ENCODE measurements around the gene KNDC1. TPM values are rescaled to one million over a fixed set of nuclear protein-coding genes. Genes with fewer than 3 reads are reported as not detected.
"Not testable (repeated sequence)": the region's sequence is repeated elsewhere in the genome, so short reads cannot be mapped to it uniquely, and the experiment has no call there.

KNDC1 gene
- total RNA-seq, 1 donor from 2014 or later = not detected

DNA sequence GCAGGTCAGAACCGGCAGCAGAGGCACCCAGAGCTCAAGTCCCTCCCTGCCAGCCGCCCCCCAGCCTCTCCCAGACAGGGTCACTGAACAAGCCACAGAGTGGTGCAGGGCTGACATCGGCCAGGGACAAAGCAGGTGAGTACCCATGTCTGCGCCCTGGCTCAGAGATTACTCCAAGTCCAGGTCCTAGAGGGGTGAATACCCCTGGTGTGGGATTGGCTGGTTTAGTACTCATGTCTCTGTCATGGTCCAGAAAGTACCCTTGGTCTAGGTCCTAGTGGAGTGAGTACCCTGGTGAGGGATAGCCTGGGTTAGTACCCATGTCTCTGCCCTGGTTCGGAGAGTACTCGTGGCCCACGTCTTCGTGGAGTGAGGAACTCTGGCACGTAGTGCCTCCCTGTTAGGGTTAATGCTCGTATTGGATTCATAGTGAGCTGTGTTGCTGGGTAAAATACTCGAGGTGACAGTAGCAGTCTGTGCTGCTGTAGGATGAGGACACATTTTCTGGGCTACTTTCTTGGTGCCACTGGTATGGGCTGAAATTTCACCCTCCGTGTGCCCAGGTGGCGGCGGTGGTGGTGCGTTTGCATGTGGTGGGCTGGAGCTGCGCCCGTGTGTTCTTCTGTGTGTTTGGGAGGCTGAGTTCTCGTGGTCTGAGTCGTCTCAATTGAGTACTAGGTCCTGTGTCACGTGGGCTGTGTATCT is 25.5 kb upstream of the KNDC1 start:
- intact Hi-C loops (cut with DNase I) = no loop called here
- DNase-seq (ENCODE audit: missing footprints) (no peak), ATAC-seq (no peak)

DNA sequence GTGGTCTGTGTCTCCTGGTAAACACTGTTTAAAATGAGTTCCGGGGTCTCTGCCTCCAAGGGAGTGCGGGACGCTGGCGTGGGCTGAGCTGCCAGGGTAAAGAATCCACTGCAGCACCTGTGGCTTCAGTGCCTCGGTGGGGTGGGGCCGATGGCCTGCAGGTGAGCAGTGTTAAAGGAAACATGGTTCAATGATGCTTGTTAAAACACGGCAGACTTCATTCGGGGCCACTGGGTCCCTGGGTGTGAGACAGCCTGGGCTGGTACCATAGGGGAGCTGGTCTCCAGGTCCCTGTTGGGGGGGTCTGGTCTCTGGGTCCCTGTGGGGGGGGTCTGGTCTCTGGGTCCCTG is 24.9 kb upstream of the KNDC1 start:
- intact Hi-C loops (cut with DNase I) = no loop called here
- ATAC-seq (no peak), DNase-seq (ENCODE audit: missing footprints) (no peak)

DNA sequence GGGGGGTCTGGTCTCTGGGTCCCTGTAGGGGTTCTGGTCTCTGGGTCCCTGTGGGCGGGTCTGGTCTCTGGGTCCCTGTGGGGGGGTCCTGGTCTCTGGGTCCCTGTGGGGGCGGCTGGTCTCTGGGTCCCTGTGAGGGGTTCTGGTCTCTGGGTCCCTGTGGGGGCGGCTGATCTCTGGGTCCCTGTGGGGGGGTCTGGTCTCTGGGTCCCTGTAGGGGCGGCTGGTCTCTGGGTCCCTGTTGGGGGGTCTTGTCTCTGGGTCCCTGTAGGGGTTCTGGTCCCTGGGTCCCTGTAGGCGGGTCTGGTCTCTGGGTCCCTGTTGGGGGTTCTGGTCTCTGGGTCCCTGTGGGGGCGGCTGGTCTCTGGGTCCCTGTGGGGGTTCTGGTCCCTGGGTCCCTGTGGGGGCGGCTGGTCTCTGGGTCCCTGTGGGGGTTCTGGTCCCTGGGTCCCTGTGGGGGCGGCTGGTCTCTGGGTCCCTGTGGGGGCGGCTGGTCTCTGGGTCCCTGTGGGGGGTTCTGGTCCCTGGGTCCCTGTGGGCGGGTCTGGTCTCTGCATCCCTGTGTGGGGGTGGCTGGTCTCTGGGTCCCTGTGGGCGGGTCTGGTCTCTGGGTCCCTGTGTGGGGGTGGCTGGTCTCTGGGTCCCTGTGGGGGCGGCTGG is 22.4 kb upstream of the KNDC1 start:
- intact Hi-C loops (cut with DNase I); DNase-seq (ENCODE audit: missing footprints); ATAC-seq: not testable (repeated sequence)

DNA sequence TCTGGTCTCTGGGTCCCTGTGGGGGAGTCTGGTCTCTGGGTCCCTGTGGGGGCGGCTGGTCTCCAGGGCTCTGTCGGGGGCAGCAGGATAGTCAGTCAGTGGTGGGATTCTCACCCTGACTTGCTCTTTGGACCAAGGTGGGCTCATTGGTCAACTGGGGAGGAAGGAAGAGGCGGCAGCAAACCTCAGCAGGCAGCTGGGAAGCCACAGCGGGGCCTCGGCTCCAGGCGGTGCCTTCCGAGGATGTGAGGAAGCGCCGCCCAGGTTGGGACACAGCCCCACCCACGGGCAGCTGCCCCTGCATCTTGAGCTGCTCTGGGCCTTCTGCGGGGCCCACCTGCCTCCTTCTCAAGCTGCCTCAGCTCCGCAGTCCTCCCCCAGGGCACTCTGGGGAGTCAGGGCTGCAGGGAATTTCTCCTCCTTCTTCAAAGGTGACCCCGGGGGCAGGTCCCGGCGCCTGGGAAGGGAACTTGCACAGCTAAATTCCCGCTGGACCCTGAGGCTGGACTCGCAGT is 20.4 kb upstream of the KNDC1 start:
- intact Hi-C loops (cut with DNase I) = no loop called here
- ATAC-seq = no peak
- DNase-seq (ENCODE audit: missing footprints) = no peak

DNA sequence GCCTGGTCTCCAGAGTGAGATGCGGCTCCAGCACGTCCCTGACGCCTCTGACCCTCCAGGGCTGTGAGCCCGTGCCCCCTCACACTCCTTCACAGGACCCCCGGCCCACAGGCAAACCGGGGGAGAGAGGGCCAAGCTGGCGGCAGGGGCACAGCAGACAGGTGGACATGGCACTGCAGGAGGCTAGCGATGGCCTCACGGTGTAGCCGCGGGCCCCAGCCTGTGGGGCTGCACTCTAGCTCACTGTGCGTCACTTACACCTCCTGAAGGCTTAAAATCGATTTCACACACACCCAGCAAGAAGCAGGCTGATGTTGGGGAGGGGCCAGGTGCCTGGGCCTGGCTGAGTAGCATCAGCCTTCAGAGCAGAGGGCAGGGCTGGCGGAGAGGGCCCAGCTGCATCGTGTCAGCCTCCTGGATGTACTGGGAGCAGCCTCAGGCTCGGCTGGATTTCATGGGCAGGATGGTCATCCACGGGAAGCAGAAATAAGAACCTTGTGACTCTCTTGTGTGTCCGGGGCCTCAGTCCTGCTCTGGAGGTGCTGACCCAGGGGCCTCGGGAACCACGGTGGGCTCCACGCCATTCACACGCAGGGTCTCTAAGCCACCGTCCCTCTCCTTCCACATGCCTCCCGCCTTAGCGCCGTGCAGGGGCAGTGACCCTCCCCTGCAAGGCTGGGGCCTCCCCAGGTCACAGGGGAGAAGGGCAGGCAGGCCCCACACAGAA is 19.4 kb upstream of the KNDC1 start:
- no peak for ATAC-seq
- DNase-seq (ENCODE audit: missing footprints) = no peak
- intact Hi-C loops (cut with DNase I) = no loop called here

DNA sequence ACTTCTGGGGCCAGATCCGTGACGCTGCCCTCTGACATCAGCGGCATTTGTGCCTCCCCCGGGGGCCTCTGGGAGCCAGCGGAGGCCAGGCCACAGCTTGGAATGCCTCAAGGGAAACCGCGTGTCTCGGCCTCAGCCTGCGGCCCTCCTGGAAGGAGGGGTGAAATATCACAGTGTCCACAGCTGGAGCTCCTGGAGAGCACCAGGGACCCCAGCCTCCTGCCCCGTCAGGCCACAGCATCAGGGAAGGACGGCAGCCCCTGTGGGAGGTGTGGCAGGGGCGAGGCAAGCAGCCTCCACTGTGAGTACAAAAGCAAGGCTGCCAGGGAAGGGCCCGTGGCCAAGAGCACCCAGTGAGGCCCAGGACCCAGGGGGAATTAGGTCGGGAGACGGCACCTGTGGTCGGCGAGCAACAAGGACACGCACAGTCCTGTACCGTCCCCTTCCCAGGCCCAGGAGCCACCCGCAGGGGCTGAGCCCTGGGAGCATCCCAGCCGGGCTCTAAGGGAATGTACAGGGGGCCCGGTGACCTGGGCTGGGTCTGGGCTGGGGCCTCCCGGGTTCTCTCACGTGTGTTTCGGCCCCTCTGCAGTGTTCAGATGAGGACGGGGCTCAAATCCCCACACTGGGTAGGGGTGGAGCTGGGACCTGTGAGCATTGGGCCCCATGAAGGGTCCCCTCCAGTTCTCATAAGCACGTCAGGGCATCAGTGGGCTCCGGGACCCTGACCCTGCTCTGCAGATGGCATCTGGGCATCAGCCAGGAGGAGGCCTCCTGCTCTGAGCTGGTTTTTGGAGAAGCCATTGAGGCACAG is 18.7 kb upstream of the KNDC1 start:
- ATAC-seq (no peak), DNase-seq (ENCODE audit: missing footprints) (peak; percentile 55)
- intact Hi-C loops (cut with DNase I) = no loop called here

DNA sequence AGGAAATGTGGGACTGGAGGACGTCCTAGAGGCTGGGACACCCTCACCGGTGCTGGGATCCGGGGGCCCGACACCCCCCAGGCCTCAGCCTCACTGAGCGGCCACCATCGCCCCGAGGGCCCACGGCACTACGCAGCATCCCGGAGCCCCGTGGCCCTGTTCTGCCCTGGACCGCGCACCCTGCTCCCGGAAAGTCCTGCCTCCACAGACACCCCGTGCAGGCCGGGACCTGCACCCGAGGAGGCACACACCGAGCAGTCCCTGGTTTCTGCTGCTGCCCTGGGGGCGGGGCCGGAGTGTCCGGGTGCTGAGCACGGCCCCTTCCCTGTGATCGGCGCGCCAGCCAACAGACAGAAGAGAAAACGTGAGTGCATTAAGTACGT is 18.1 kb upstream of the KNDC1 start:
- ATAC-seq (no peak), DNase-seq (ENCODE audit: missing footprints) (no peak)
- intact Hi-C loops (cut with DNase I) = no loop called here

DNA sequence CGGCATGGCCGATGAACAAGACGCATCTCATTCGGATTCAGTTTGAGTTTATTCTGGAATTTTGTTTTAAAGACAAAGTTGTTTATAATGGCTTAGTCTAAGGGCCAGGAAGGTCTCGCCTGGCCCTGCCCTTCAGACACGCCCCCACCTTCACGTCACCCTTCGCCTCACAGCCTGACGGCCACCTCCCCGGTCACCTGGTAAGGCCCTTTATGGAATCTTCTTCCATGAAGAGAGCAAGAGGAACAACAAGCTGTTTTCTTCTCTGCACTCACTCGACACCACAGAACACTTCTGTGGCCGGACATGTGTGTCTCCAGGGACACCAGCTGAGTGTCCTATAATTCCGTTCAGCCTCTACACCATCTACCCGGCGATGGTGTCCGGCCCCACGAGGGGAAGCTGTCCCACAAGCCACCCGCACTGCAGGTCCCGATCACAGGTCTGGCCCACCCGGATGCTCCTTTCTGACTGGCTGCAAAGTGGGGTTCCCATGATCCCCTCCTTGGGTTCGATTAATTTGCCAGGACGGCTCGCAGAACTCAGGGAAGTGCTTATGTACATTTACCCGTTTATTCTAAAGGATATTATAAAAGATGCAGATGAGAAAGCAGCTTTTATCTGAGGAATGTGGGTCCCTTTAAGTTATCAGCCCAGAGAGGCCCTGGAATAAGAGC is 17.4 kb upstream of the KNDC1 start:
- intact Hi-C loops (cut with DNase I) = no loop called here
- ATAC-seq = no peak
- DNase-seq (ENCODE audit: missing footprints) = no peak

DNA sequence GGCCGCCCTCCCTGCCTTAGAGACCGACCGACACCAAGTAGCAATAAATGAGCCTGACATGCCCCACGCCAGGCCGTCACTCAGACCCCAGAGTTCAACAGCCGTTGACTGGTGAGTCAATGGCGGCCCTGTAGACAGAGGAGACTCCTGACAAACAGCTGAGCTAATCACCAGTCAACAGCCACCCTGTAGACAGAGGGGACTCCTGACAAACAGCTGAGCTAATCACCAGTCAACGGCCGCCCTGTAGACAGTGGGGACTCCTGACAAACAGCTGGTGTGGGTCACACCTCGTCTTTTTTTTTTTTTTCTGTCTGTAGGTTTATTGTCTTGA is 16.9 kb upstream of the KNDC1 start:
- ATAC-seq (no peak), DNase-seq (ENCODE audit: missing footprints) (peak; percentile 48)
- intact Hi-C loops (cut with DNase I) = no loop called here

DNA sequence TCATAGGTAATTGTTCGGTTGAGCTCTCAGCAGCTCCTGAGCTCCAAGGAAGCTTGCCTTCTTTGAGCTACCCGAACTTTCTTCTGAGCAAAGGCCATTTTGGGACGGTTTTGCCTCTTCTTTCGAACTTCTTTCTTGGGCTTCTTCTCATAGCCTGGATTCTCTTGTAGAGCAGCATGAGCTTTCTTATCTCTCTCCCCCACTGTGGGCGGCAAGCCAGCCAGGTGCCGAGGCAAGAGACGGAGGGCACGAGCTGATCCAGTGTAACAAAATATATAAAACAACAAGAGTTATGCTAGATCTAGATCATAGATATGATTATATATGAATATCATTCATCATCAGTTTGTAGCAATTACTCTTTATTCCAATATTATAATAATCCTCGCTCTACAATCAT is 16.5 kb upstream of the KNDC1 start:
- intact Hi-C loops (cut with DNase I) = no loop called here

DNA sequence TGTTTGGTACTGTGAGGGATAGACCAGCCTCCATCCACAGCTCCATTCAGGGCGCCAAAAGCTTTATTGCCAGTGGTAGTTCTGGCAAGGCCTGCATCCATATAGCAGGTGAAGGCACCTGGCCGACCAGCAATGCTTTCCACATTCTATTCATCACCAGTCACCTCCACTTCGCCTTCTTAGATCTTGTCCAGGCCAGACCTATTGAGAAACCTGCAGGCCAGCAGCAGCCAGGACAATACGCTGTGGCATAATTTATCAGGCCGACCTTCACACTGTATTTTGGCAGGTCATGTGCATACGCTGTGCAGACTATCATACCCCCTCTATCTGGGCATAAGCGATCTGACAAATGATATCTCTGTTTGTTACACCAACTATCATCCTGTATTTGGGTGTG is 15.2 kb upstream of the KNDC1 start:
- intact Hi-C loops (cut with DNase I) = no loop called here
- ATAC-seq = no peak
- no peak for DNase-seq (ENCODE audit: missing footprints)

More for the DNA sequence above, 16.5 kb upstream of the KNDC1 start:
- ATAC-seq = no peak
- DNase-seq (ENCODE audit: missing footprints) = no peak

DNA sequence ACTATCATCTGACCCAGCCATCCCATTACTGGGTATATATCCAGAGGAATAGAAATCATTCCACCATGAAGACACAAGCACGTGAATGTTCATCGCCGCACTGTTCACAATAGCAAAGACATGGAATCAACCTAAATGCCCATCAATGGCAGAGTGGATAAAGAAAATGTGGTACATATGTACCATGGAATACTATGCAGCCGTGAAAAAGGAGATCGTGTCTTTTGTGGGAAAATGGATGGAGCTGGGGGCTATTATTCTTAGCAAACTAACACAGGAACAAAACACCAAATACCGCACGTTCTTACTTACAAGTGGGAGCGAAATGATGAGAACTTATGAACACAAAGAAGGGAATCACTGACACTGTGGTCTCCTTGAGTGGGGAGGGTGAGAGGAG is 9.8 kb upstream of the KNDC1 start:
- ATAC-seq (no peak), DNase-seq (ENCODE audit: missing footprints) (no peak)
- intact Hi-C loops (cut with DNase I) = no loop called here

DNA sequence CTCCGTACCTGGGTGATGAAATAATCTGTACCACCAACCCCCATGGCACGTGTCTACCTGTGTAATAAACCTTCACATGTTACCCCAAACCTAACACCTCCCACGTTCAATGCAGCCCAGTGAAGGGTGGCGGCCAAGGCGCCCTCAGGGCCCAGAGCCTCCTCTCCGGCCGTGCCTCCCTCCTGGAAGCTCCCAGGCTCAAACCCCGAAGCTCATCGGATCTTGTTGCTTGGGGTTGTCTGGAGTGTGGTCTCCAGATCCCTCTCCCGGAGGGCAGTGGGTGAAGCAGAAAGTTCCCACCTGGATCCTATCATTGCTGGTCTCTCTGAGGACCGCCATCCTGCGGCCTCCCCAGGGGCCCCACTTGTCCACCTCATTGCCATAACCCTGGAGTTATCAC is 9.4 kb upstream of the KNDC1 start:
- intact Hi-C loops (cut with DNase I) = no loop called here
- DNase-seq (ENCODE audit: missing footprints) (no peak), ATAC-seq (no peak)

DNA sequence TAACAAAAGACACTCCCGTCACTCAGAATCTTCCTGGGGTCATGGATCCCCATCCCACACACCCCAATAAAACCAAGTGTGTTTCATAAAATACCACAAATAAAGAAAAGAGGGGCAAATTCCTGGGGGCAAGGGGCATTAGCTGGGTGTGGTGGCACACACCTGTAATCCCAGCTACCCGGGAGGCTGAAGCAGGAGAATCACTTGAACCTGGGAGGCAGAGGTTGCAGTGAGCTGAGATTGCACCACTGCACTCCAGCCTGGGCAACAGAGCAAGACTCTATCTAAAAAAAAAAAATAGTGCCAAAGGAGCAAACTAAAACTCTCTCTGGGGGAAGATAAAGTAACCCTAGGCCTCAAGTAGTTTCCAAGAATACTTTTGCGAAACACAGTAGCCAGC is 8.9 kb upstream of the KNDC1 start:
- DNase-seq (ENCODE audit: missing footprints); ATAC-seq; intact Hi-C loops (cut with DNase I): not testable (repeated sequence)

DNA sequence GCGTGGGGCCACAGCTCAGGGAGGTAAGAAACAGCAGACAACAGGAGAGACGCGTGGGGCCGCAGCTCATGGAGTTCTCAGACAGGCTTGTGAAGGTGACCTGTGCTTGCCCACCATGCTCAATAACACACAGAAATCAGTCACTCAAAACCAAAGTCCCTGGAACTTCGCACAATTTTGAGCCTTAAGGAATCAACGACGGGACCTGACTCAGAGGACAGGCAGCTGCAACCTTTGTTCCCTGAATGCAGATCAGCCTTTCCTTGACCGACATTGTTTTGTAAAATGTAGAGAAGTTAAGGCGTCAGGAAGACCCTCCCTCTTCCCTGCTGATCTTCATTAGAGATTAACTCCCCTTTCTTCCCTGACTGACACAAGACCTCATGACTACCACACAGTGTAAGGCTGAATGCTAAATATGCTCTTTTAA is 8.5 kb upstream of the KNDC1 start:
- intact Hi-C loops (cut with DNase I) = no loop called here
- DNase-seq (ENCODE audit: missing footprints) (peak; percentile 47), ATAC-seq (no peak)

DNA sequence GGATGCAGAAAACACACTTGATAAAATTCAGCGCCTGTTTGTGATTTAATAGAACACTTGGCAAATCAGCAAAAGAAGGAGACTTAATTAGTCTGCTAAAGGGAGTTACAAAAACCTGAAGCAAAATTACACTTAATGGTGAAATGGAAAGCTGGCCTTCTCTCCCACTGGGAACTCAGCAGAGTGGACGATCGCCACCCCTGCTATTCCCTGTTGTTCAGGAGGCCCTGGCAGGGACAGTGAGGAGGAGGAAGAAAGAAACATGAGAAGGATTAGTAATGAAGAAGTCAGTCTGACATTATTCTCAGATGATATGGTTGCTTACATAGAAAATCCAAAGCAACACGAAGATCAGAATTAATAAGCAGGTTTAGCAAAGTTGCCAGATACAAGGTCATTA is 5.6 kb upstream of the KNDC1 start:
- intact Hi-C loops (cut with DNase I) = no loop called here
- DNase-seq (ENCODE audit: missing footprints) (no peak), ATAC-seq (no peak)

DNA sequence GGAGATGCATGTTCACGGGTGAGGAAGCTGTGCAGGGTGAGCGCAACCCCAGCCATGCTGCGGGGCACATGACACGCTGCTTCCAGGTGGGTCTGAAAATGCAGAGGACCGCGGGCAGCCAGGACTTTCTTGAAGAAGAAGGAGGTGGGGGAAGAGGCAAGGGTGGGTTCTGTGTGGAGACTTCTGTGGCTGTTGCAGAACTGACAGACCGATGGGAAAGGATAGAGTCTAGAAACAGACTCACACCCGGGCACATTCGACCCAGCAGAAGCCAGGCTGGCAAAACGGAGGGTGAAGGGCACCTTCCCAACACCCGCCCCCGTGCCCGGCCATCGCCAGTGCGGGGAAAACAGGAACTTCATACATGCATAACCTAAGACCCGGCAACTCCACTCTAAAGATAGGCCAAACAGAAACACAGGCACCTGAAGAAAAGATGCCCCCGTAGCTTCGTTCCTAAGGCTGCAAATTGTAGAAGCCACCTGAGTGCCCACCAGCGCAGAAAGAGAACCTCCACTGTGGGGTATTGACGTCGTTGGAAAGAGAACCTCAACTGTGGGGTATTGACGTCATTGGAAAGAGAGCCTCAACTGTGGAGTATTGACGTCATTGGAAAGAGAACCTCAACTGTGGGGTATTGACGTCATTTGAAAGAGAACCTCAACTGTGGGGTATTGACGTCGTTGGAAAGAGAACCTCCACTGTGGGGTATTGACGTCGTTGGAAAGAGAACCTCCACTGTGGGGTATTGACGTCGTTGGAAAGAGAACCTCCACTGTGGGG is 4.8 kb upstream of the KNDC1 start:
- DNase-seq (ENCODE audit: missing footprints) (peak; percentile 42), ATAC-seq (no peak)
- intact Hi-C loops (cut with DNase I) = no loop called here
